Coronary artery (tissue), 2 donors: ENCODE results near the gene ANGPTL4.
"Not testable (repeated sequence)": the region's sequence is repeated elsewhere in the genome, so short reads cannot be mapped to it uniquely, and the experiment has no call there.

Source experiments
- DNase-seq: peaks from one replicate; pipeline ENCODE4 v3.0.0-alpha.2; 2017; ENCODE audit warnings: low spot score
- H3K27ac ChIP-seq, 2 donors: fragments of 200-600 bp; sonication (generic); one replicate each; pipeline ENCODE4 v1.5.1; 2016 to 2019
- H3K4me3 ChIP-seq: fragments of 200-600 bp; sonication (generic); 2 replicates; pipeline ENCODE4 v1.5.1; 2016; ENCODE audit warnings: mild to moderate bottlenecking, moderate library complexity
- TF ChIP-seq, protein P1 (sequence below): fragments of 200-600 bp; sonication (generic); IDR thresholded peaks from one replicate; pipeline ENCODE4 v1.5.1; 2019; ENCODE audit warnings: antibody characterized with exemption

ANGPTL4 gene

DNA sequence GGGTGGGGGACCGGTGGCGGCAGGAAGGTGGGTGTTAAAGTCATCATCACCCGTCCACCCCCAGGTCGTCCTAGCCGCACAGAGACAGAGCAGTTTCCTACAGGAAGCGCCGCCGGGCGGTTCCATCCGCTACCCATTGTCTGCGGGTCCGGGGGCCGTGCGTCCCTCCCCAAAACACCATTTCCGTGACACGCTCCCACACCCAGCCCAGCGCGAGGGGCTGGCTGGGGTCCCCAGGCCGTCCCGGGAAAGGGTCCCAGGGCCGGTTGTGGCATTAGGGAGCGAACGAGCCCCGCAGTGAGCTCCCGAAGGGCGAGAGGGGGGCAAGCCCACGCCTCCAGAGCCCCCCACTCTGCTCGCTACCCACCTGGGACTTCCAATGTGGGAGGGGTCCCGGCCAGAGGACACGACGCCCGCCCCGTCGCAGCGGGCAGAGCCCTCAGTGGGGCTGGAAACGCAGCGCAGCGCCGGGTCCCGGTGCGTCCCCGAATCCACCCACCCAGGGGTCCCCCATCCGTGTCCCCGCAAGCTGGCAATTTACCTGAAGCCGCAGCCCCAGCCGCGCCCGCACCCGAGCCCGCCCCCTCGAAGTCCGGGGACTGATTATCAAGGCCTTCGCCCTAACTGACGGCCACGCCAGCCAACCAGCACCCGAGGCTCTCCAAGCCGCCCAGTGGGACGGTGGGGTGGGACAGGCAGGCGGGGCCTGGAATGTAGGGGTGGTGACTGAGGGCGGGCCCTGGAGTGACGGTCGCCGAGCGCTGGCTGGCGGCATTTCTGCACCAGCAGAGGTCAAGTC, 21.1 kb upstream of the ANGPTL4 start, which contains the start of gene KANK3:
Gene KANK3, minus strand, starts transcription at position 579 of the 799 bp plus-strand sequence. CDS start 5,434 bp downstream, outside the sequence.
- Histone ChIP-seq H3K4me3 (peak within 1 kb of the TSS; percentile 76), H3K27ac (peak within 1 kb of the TSS; percentile 63 to 87)
- TF ChIP-seq, protein P1, sequence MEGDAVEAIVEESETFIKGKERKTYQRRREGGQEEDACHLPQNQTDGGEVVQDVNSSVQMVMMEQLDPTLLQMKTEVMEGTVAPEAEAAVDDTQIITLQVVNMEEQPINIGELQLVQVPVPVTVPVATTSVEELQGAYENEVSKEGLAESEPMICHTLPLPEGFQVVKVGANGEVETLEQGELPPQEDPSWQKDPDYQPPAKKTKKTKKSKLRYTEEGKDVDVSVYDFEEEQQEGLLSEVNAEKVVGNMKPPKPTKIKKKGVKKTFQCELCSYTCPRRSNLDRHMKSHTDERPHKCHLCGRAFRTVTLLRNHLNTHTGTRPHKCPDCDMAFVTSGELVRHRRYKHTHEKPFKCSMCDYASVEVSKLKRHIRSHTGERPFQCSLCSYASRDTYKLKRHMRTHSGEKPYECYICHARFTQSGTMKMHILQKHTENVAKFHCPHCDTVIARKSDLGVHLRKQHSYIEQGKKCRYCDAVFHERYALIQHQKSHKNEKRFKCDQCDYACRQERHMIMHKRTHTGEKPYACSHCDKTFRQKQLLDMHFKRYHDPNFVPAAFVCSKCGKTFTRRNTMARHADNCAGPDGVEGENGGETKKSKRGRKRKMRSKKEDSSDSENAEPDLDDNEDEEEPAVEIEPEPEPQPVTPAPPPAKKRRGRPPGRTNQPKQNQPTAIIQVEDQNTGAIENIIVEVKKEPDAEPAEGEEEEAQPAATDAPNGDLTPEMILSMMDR = no peak
- peak; percentile 97 for DNase-seq

DNA sequence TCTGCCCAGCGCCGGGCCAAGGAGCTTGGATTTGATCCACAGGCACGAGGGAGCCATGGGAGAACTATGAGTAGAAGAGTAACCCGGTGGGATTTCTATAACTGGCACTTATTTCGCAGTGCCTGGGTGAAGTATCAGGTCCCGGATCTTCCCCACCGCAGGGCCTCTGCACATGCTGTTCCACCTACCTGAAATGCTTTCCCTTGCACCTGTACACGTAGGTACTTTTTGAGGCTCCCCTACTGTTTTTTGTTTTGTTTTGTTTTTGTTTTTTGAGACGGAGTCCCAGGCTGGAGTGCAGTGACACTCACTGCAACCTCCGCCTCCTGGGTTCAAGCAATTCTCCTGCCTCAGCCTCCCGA, 20.5 kb upstream of the ANGPTL4 start:
- peak overlapping the region; percentile 14 to 33 for H3K27ac ChIP-seq
- TF ChIP-seq, protein P1 = no peak
- DNase-seq = no peak
- H3K4me3 ChIP-seq = peak overlapping the region; percentile 76

GRCh38 chr19:8349629-8350372, 14.2 kb upstream of the ANGPTL4 start:
- not testable (repeated sequence) for H3K27ac ChIP-seq, H3K4me3 ChIP-seq, DNase-seq

DNA sequence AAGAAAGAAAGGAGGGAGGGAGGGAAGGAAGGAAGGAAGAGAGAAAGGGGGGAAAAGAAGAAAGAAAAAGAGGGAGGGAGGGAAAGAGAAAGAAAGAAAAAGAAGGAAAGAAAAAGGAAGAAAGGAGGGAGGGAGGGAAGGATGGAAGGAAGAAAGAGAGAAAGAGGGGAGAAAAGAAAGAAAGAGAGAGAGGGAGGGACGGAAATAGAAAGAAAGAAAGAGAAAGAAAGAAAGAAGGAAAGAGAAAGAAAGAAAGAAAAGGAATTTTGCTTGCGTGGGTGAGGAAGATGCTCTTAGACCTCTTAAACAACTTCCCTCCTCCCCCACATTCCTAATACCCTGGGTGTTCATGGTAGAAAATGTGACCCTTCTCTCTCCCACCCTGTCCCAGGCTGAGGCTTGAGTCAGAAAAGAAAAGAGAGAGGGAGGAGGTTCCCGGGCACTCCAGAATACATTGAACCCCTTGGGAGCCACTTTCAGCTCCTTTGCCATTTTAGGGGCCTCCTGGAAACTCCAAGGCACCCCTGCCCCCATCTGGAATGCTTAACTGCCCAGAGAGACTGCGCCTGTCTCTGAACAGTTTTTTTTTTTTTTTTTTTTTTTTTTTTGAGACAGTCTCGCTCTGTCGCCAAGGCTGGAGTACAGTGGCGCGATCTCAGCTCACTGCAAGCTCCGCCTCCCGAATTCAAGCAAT, 11.7 kb upstream of the ANGPTL4 start:
- peak overlapping the region; percentile 55 for H3K4me3 ChIP-seq
- TF ChIP-seq, protein P1 = no peak
- peak overlapping the region; percentile 17 to 78 for H3K27ac ChIP-seq
- DNase-seq = no peak

DNA sequence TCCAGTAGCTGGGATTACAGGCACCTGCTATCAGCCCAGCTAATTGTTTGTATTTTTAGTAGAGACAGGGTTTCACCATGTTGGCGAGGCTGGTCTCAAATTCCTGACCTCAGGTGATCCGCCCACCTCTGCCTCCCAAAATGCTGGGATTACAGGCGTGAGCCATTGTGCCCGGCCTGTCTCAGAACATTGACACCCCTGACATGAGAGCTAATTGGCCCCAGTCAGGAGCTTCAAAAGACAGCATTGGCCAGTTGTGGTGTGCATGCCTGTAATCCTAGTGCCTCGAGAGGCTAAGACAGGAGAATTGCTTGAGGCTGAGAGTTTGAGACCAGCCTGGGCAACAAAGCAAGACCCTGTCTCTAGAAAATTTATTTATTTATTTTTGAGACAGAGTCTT, 11.1 kb upstream of the ANGPTL4 start:
- peak overlapping the region; percentile 17 to 78 for H3K27ac ChIP-seq
- DNase-seq = not testable (repeated sequence)
- H3K4me3 ChIP-seq = peak overlapping the region; percentile 55

DNA sequence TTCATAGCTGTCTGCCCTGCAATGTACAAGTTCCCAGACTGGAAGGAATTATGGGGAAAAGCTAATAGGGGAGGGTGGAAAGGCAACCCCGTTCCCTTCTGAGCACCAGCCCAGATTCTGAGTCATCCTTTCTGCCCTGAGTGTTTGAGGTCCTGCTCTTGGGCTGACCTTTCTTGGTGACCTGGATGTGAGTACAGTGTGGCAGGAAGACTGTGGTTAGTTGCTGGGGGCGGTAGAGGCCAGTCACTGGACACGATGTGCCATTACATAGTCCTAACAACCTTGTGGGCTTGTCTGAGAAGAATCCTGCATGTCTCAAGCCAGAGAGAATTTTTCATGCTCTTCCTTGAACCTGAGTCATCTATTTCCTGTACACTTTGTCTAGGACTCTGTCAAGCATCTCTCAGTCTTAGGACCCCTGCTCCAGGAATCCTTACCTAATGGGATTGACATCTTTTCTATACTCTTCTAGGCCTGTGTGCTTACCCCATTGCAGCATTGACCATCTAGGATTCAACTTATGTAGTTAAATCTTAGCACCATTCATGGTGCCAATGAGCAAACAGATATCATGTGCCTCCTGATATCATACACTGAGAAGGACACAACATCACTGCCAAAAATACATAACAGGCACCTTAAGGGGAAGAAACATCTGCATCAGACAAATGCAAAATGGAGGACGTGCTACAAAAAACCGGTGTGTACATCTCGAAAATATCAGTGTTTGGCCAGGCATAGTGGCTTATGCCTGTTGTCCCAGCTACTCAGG, 8.1 kb upstream of the ANGPTL4 start:
- H3K27ac ChIP-seq = peak overlapping the region in 1 of 2 donors; percentile 72
- DNase-seq = peak; percentile 90
- peak overlapping the region; percentile 9 for H3K4me3 ChIP-seq
- TF ChIP-seq, protein P1 = no peak

- TF ChIP-seq, protein P1 = no peak
- Histone ChIP-seq H3K4me3 (no peak overlapping the region), H3K27ac (no peak overlapping the region)
- DNase-seq = no peak
Observed at GRCh38 chr19:8357007-8357521, 6.9 kb upstream of the ANGPTL4 start.
